K562 (cell line): ENCODE data around the gene ERC2. TPM values are rescaled to one million over a fixed set of nuclear protein-coding genes. Genes with fewer than 3 reads are reported as not detected.

ENCODE experiments used
- ATAC-seq: fragments of 200-7000 bp; cut with Tn5 transposase; 3 replicates; pipeline ENCODE4 v1.9.1; 2020; ENCODE audit warnings: moderate library complexity
- BruUV-seq: library from RNA; stranded (reverse); fragments of 400-500 nt; replicated peaks from 2 replicates; lab custom pipeline; 2021; lab: Mats Ljungman, UMichigan
- CTCF ChIA-PET: fragments of 300-600 bp; formaldehyde crosslinking; extraction: SDS; loops from one replicate; lab custom pipeline; 2021; ENCODE audit warnings: low intra/inter-chr PET ratio; lab: Yijun Ruan, JAX
- POLR2A ChIA-PET: fragments of 300-600, 350-650 bp; sonication (Branson Sonifier 250); formaldehyde crosslinking; extraction: SDS; loops from one replicate; lab custom pipeline; 2021; ENCODE audit warnings: antibody characterized with exemption, inconsistent platforms; lab: Yijun Ruan, JAX
- DNase-seq, 4 experiments: peaks; one replicate each; pipeline versions ENCODE4 v3.0.0 to v3.0.0-alpha.2; 2011 to 2018; ENCODE audit warnings: low spot score in 3 of 4, mixed read lengths in 3 of 4; ENCODE audit errors: extremely low read depth in 1 of 4
- FAIRE-seq: peaks from 2 replicates; lab custom pipeline; 2011; peaks lifted over from hg19 to GRCh38; lab: Jason Lieb, UNC
- H2AFZ ChIP-seq: 2 replicates; pipeline ENCODE4 v1.6.0; 2011; ENCODE audit warnings: low read depth, low read length, control low read depth, inconsistent platforms
- H3K27ac ChIP-seq: fragments of 200-600 bp; 3 replicates; pipeline ENCODE4 v1.8.0; 2011; ENCODE audit warnings: low read depth, mild to moderate bottlenecking, control low read depth, inconsistent platforms, low read length, moderate library complexity, mixed read lengths; ENCODE audit errors: extremely low read depth
- H3K27me3 ChIP-seq, 2 experiments: fragments of 300-600 bp in 1 of 2; 2 replicates in 1 of 2; 3 replicates in 1 of 2; pipeline versions ENCODE4 v1.6.0 to v1.8.0; 2011; ENCODE audit warnings: inconsistent platforms in 2 of 2, low read length in 2 of 2, mild to moderate bottlenecking in 1 of 2, mixed read lengths in 1 of 2, moderate library complexity in 1 of 2; ENCODE audit not compliant: control insufficient read depth in 2 of 2, insufficient read depth in 2 of 2
- H3K36me3 ChIP-seq: fragments of 300-600 bp; 3 replicates; pipeline ENCODE4 v1.8.0; 2011; ENCODE audit warnings: mild to moderate bottlenecking, low read length, inconsistent platforms; ENCODE audit not compliant: control insufficient read depth, insufficient read depth
- H3K4me1 ChIP-seq, 2 experiments: fragments of 200-600 bp in 1 of 2; replicated peaks in 1 of 2; 2 replicates in 1 of 2; 3 replicates in 1 of 2; pipeline versions ENCODE4 v1.5.1 to v1.8.0; 2011; ENCODE audit warnings: inconsistent platforms in 2 of 2, low read length in 2 of 2, mild to moderate bottlenecking in 1 of 2, mixed read lengths in 1 of 2, moderate library complexity in 1 of 2; ENCODE audit not compliant: control insufficient read depth in 2 of 2, insufficient read depth in 2 of 2
- H3K4me2 ChIP-seq: 2 replicates; pipeline ENCODE4 v1.6.1; 2011; ENCODE audit warnings: low read length, control low read depth, inconsistent platforms, mixed read lengths; ENCODE audit not compliant: insufficient read depth
- H3K4me3 ChIP-seq: fragments of 200-600 bp; sonication (generic), shearing (Covaris generic); 2 replicates; pipeline ENCODE4 v1.5.1; 2016; ENCODE audit warnings: control low read depth, inconsistent platforms
- H3K79me2 ChIP-seq: fragments of 200-600 bp; 3 replicates; pipeline ENCODE4 v1.8.0; 2011; ENCODE audit warnings: low read length, inconsistent platforms; ENCODE audit not compliant: control insufficient read depth, insufficient read depth
- H3K9ac ChIP-seq, 2 experiments: 2 replicates each; pipeline versions ENCODE4 v1.6.0 to v1.6.1; 2011; ENCODE audit warnings: low read depth in 2 of 2, low read length in 2 of 2, control low read depth in 1 of 2, inconsistent platforms in 1 of 2, mild to moderate bottlenecking in 1 of 2, mixed read lengths in 1 of 2; ENCODE audit not compliant: insufficient read depth in 1 of 2
- H3K9me1 ChIP-seq: one replicate; pipeline ENCODE4 v1.6.0; 2011; ENCODE audit warnings: inconsistent platforms, mild to moderate bottlenecking, low read length, moderate library complexity; ENCODE audit not compliant: control insufficient read depth, insufficient read depth
- H3K9me3 ChIP-seq: replicated peaks from 2 replicates; pipeline ENCODE4 v1.5.1; 2011; ENCODE audit warnings: low read depth, low read length, inconsistent platforms; ENCODE audit not compliant: control insufficient read depth, insufficient read depth
- H4K20me1 ChIP-seq: replicated peaks from 2 replicates; pipeline ENCODE4 v1.6.1; 2011; ENCODE audit warnings: low read length, inconsistent platforms, mixed read lengths; ENCODE audit not compliant: control insufficient read depth, insufficient read depth
- DNMT1 ChIP-seq: fragments of 450-650 bp; IDR thresholded peaks from 2 replicates; pipeline ENCODE4 v1.6.1; 2016; ENCODE audit warnings: antibody characterized with exemption, mild to moderate bottlenecking
- HNRNPK ChIP-seq: fragments of 200-400 bp; formaldehyde crosslinking; IDR thresholded peaks from one replicate; pipeline ENCODE4 v1.6.1; 2018; ENCODE audit warnings: mild to moderate bottlenecking, low read depth, low read length; ENCODE audit not compliant: poor library complexity, severe bottlenecking
- MYBL2 ChIP-seq, 2 experiments: fragments of 450-650 bp in 1 of 2; sonication (generic) in 1 of 2; formaldehyde crosslinking in 1 of 2; IDR thresholded peaks; 2 replicates each; pipeline versions ENCODE4 v1.6.1 to v1.8.1; 2017 to 2022; ENCODE audit warnings: borderline replicate concordance in 1 of 2, inconsistent platforms in 1 of 2, low read depth in 1 of 2, mild to moderate bottlenecking in 1 of 2, missing genetic modification reagents in 1 of 2, moderate library complexity in 1 of 2
- PCBP1 ChIP-seq: fragments of 200-400 bp; formaldehyde crosslinking; IDR thresholded peaks from 2 replicates; pipeline ENCODE4 v1.6.1; 2018; ENCODE audit warnings: mild to moderate bottlenecking, low read depth, low read length; ENCODE audit not compliant: poor library complexity, severe bottlenecking
- TBP ChIP-seq: optimal IDR thresholded peaks from 2 replicates; pipeline ENCODE3; 2011; ENCODE audit warnings: low read depth, low read length, improper control_type of control experiment
- TEAD1 ChIP-seq, 2 experiments: fragments of 450-650 bp in 1 of 2; sonication (generic) in 1 of 2; formaldehyde crosslinking; IDR thresholded peaks; 2 replicates each; pipeline versions ENCODE4 v1.4.0 to v1.8.0; 2020 to 2022; ENCODE audit warnings: mild to moderate bottlenecking in 2 of 2, missing genetic modification reagents in 1 of 2
- ZNF311 ChIP-seq: fragments of 250-450 bp; sonication (Bioruptor Pico); IDR thresholded peaks from 2 replicates; pipeline ENCODE4 v1.4.0; 2020; ENCODE audit warnings: mild to moderate bottlenecking, moderate library complexity
- WGBS: fragments of 100-300 bp; shearing (Covaris generic); methylation state at CpG from one replicate; pipeline ENCODE4 v1.1.6; 2016; ENCODE audit warnings: low coverage, mixed read lengths; ENCODE audit not compliant: insufficient coverage; ENCODE audit errors: missing lambda C conversion rate; 5-methylcytosine and 5-hydroxymethylcytosine counted together
- in situ Hi-C: fragments of 300-500 bp; cut with MboI; formaldehyde crosslinking; loops from 4 replicates; pipeline ENCODE4 v1.15.0; 2018; ENCODE audit warnings: inconsistent platforms, mixed read lengths
- intact Hi-C: fragments of 100-400 bp; cut with micrococcal nuclease; formaldehyde crosslinking; loops from 2 replicates; pipeline ENCODE4 v1.14.2; 2022
- polyA plus RNA-seq, 8 experiments: library from polyadenylated mRNA; depleted of rRNA in 4 of 8; stranded (reverse) in 5 of 8; unstranded in 3 of 8; fragments of >200 nt; fragmentation: Nextera tagmentation in 2 of 8; fragmentation: Illumina TruSeq in 1 of 8; extraction: Ambion mirVana in 2 of 8; extraction: Trizol in 1 of 8; gene quantifications; 2 replicates each; pipeline versions ENCODE4 v1.2.1 to v1.2.3, GENCODE V29; 2011 to 2014; ENCODE audit warnings: inconsistent platforms in 1 of 8, missing spikeins in 1 of 8
- total RNA-seq, 7 experiments: library from RNA; depleted of rRNA in 6 of 7; stranded (reverse); fragments of >200 nt in 6 of 7; fragmentation: Illumina TruSeq in 2 of 7; extraction: Trizol in 2 of 7; gene quantifications; 2 replicates each; pipeline versions ENCODE4 v1.2.1 to v1.2.3, GENCODE V29; 2011 to 2021; ENCODE audit warnings: low replicate concordance in 1 of 7
- TF ChIP-seq, protein P1 (sequence below): fragments of 250-450 bp; sonication (Bioruptor Pico); IDR thresholded peaks from 2 replicates; pipeline ENCODE4 v1.5.0; 2020; ENCODE audit warnings: mild to moderate bottlenecking
- TF ChIP-seq, protein P2 (sequence below), 2 experiments: IDR thresholded peaks in 1 of 2; conservative IDR thresholded peaks in 1 of 2; 2 replicates each; pipeline ENCODE4 v1.6.1; 2016; ENCODE audit warnings: low read depth in 2 of 2, mild to moderate bottlenecking in 1 of 2, missing compliant biosample characterization in 1 of 2, missing genetic modification characterization in 1 of 2, moderate library complexity in 1 of 2

Gene ERC2
- total and polyA plus RNA-seq, 9 of the 15 experiments (the other 6 are each of a cell fraction or from before 2014, with no cell fraction given), result 0.04 to 0.18 (median 0.07) TPM; not detected in 2

- ATAC-seq (no peak), FAIRE-seq (no peak), DNase-seq (no peak)
- no peaks in the 10 kb centered on the region for H4K20me1 ChIP-seq
- no peaks in the 10 kb centered on the region for H3K9me1 ChIP-seq
- intact Hi-C loops (no loop called here), in situ Hi-C loops (no loop called here)
- no peaks in the 10 kb centered on the region for H3K27me3 ChIP-seq
- no peaks in the 10 kb centered on the region for H3K9me3 ChIP-seq
- 5% methylated on average over 2 of the region's 2 CpGs for WGBS
- H3K4me1 ChIP-seq, result no peaks in the 10 kb centered on the region
- BruUV-seq, result no TSS peak
- CTCF ChIA-PET, result no interaction called here
- POLR2A ChIA-PET, result no interaction called here
- H3K27ac ChIP-seq, result no peak overlapping the region
- no peaks in the 10 kb centered on the region for H3K79me2 ChIP-seq
- H3K9ac ChIP-seq, result no peak overlapping the region
- H2AFZ ChIP-seq, result no peak overlapping the region
- H3K4me3 ChIP-seq, result no peak overlapping the region
- no peaks in the 10 kb centered on the region for H3K36me3 ChIP-seq
- H3K4me2 ChIP-seq, result no peak overlapping the region
- TF ChIP-seq ZNF311 (CRISPR knock-in tag) (no peak), DNMT1 (no peak), MYBL2 (IDR thresholded peaks at IDR 0.05; ENCODE audit: low read depth) (no peak), MYBL2 (CRISPR knock-in tag; IDR thresholded peaks at IDR 0.05; ENCODE audit: borderline replicate concordance) (no peak), PCBP1 (no peak), TBP (no peak), TEAD1 (CRISPR knock-in tag; IDR thresholded peaks at IDR 0.05) (no peak), HNRNPK (no peak)
- TF ChIP-seq, protein P1, sequence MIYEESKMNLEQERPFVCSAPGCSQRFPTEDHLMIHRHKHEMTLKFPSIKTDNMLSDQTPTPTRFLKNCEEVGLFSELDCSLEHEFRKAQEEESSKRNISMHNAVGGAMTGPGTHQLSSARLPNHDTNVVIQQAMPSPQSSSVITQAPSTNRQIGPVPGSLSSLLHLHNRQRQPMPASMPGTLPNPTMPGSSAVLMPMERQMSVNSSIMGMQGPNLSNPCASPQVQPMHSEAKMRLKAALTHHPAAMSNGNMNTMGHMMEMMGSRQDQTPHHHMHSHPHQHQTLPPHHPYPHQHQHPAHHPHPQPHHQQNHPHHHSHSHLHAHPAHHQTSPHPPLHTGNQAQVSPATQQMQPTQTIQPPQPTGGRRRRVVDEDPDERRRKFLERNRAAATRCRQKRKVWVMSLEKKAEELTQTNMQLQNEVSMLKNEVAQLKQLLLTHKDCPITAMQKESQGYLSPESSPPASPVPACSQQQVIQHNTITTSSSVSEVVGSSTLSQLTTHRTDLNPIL, result no peak
- TF ChIP-seq, protein P2, sequence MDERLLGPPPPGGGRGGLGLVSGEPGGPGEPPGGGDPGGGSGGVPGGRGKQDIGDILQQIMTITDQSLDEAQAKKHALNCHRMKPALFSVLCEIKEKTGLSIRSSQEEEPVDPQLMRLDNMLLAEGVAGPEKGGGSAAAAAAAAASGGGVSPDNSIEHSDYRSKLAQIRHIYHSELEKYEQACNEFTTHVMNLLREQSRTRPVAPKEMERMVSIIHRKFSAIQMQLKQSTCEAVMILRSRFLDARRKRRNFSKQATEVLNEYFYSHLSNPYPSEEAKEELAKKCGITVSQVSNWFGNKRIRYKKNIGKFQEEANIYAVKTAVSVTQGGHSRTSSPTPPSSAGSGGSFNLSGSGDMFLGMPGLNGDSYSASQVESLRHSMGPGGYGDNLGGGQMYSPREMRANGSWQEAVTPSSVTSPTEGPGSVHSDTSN (CRISPR knock-in tag; IDR thresholded peaks at IDR 0.05; ENCODE audit: low read depth), result no peak
- TF ChIP-seq, protein P2 (tag; conservative IDR thresholded peaks at IDR 0.05; ENCODE audit: low read depth), result no peak
Measured at GRCh38 chr3:56081246-56081645, 387.0 kb downstream of the ERC2 start.
